Measurements from ENCODE around the gene EVA1A.

- no peak for TF ChIP-seq CTCF (IDR thresholded peaks at IDR 0.05)
- no peak for TF ChIP-seq POLR2A (IDR thresholded peaks at IDR 0.05)
These were observed 3.4 kb upstream of the EVA1A start for GRCh38 chr2:75564026-75564688.
